CD14-positive monocyte (primary cell): Measurements from ENCODE around the gene C1QTNF8. TPM values are rescaled to one million over a fixed set of nuclear protein-coding genes. Genes with fewer than 3 reads are reported as not detected.

ENCODE experiments used
- DNase-seq, 3 donors: peaks; one replicate each; pipeline ENCODE4 v3.0.0-alpha.2; 2011 to 2022
- H2AFZ ChIP-seq: 2 replicates; pipeline ENCODE4 v1.6.0; 2012; ENCODE audit warnings: mild to moderate bottlenecking, low read depth, low read length, inconsistent platforms; ENCODE audit not compliant: insufficient read depth, poor library complexity, severe bottlenecking
- H3K27ac ChIP-seq, 2 donors: 1 replicate in 1 of 2; 2 replicates in 1 of 2; pipeline ENCODE4 v1.5.1; 2012 to 2013; ENCODE audit warnings: low read length in 2 of 2, control low read depth in 1 of 2, inconsistent platforms in 1 of 2, low read depth in 1 of 2, mild to moderate bottlenecking in 1 of 2
- H3K27me3 ChIP-seq, 2 donors: one replicate each; pipeline versions ENCODE4 v1.6.0 to v1.6.1; 2011 to 2013; ENCODE audit warnings: low read length in 2 of 2; ENCODE audit not compliant: control insufficient read depth in 2 of 2, insufficient read depth in 2 of 2
- H3K36me3 ChIP-seq, 2 donors: replicated peaks in 1 of 2; 1 replicate in 1 of 2; 2 replicates in 1 of 2; pipeline versions ENCODE4 v1.5.1 to v1.6.1; 2012 to 2013; ENCODE audit warnings: low read length in 2 of 2, control low read depth in 1 of 2, inconsistent platforms in 1 of 2, mild to moderate bottlenecking in 1 of 2; ENCODE audit not compliant: insufficient read depth in 2 of 2, control insufficient read depth in 1 of 2
- H3K4me1 ChIP-seq, 2 donors: 1 replicate in 1 of 2; 2 replicates in 1 of 2; pipeline versions ENCODE4 v1.5.1 to v1.6.1; 2012 to 2013; ENCODE audit warnings: low read length in 2 of 2, control low read depth in 1 of 2, inconsistent platforms in 1 of 2, mild to moderate bottlenecking in 1 of 2, moderate library complexity in 1 of 2; ENCODE audit not compliant: insufficient read depth in 2 of 2, control insufficient read depth in 1 of 2
- H3K4me2 ChIP-seq: replicated peaks from 2 replicates; pipeline ENCODE3; 2012; ENCODE audit warnings: low read length, moderate library complexity, mild to moderate bottlenecking; ENCODE audit not compliant: poor library complexity, severe bottlenecking; ENCODE audit errors: extremely low read depth
- H3K4me3 ChIP-seq, 3 experiments: fragments of 200-600 bp in 1 of 3; sonication (generic) in 1 of 3; replicated peaks in 1 of 3; 1 replicate in 2 of 3; 2 replicates in 1 of 3; pipeline ENCODE4 v1.5.1; 2011 to 2013; ENCODE audit warnings: low read length in 3 of 3, mild to moderate bottlenecking in 3 of 3, control low read depth in 2 of 3, low read depth in 2 of 3, inconsistent platforms in 1 of 3, moderate library complexity in 1 of 3
- H3K79me2 ChIP-seq: 2 replicates; pipeline ENCODE4 v1.6.0; 2012; ENCODE audit warnings: mild to moderate bottlenecking, control low read depth, inconsistent platforms, low read length, moderate library complexity; ENCODE audit not compliant: insufficient read depth
- H3K9ac ChIP-seq: 2 replicates; pipeline ENCODE4 v1.6.0; 2017; ENCODE audit warnings: low read length, mild to moderate bottlenecking; ENCODE audit not compliant: insufficient read depth, poor library complexity, severe bottlenecking
- H3K9me3 ChIP-seq, 2 donors: replicated peaks in 1 of 2; 1 replicate in 1 of 2; 2 replicates in 1 of 2; pipeline versions ENCODE4 v1.5.1 to v1.6.1; 2012 to 2013; ENCODE audit warnings: low read length in 2 of 2, control low read depth in 1 of 2; ENCODE audit not compliant: control insufficient read depth in 1 of 2, insufficient read depth in 1 of 2
- H4K20me1 ChIP-seq: 2 replicates; pipeline ENCODE4 v1.6.0; 2012; ENCODE audit warnings: mild to moderate bottlenecking, low read length, control low read depth, moderate library complexity; ENCODE audit not compliant: insufficient read depth
- H3K27ac Mint-ChIP-seq, 7 donors: one replicate each; pipeline ENCODE4 v1.8.0; 2020; ENCODE audit warnings: mild to moderate bottlenecking in 7 of 7, mixed read lengths in 7 of 7, moderate library complexity in 6 of 7, inconsistent platforms in 2 of 7
- H3K27me3 Mint-ChIP-seq, 3 donors: one replicate each; pipeline ENCODE4 v1.8.0; 2021 to 2022; ENCODE audit warnings: low read depth in 3 of 3, mild to moderate bottlenecking in 3 of 3, mixed read lengths in 3 of 3, moderate library complexity in 3 of 3, inconsistent platforms in 1 of 3
- H3K36me3 Mint-ChIP-seq, 2 donors: one replicate each; pipeline ENCODE4 v1.8.0; 2020; ENCODE audit warnings: mixed read lengths in 2 of 2, inconsistent platforms in 1 of 2, mild to moderate bottlenecking in 1 of 2
- H3K4me1 Mint-ChIP-seq: one replicate; pipeline ENCODE4 v1.8.0; 2020; ENCODE audit warnings: mild to moderate bottlenecking, mixed read lengths
- H3K4me3 Mint-ChIP-seq, 2 donors: one replicate each; pipeline ENCODE4 v1.8.0; 2020; ENCODE audit warnings: mild to moderate bottlenecking in 2 of 2, mixed read lengths in 2 of 2, moderate library complexity in 1 of 2
- H3K9me3 Mint-ChIP-seq, 7 donors: one replicate each; pipeline ENCODE4 v1.8.0; 2020 to 2022; ENCODE audit warnings: mixed read lengths in 7 of 7, mild to moderate bottlenecking in 6 of 7, moderate library complexity in 6 of 7, inconsistent platforms in 2 of 7
- WGBS: methylation state at CpG from one replicate; pipeline ENCODE4 v1.1.5; 2013; ENCODE audit warnings: missing lambda C conversion rate; ENCODE audit not compliant: insufficient coverage; 5-methylcytosine and 5-hydroxymethylcytosine counted together
- intact Hi-C, 2 donors: fragments of 100-400 bp; cut with micrococcal nuclease; formaldehyde crosslinking; loops; one replicate each; pipeline versions ENCODE4 v1.15.0 to v1.15.1; 2023
- polyA plus RNA-seq, 3 donors: library from polyadenylated mRNA; depleted of rRNA in 1 of 3; unstranded in 2 of 3; stranded (reverse) in 1 of 3; fragments of 300-500 nt in 2 of 3; fragments of >200 nt in 1 of 3; fragmentation: Illumina TruSeq in 2 of 3; gene quantifications; 1 replicate in 2 of 3; 2 replicates in 1 of 3; pipeline ENCODE4 v1.2.3, GENCODE V29; 2012 to 2021
- TF ChIP-seq, protein P1 (sequence below): fragments of 200-600 bp; IDR thresholded peaks from one replicate; pipeline ENCODE4 v1.8.0; 2022; ENCODE audit warnings: antibody characterized with exemption, mild to moderate bottlenecking

Gene C1QTNF8
- polyA plus RNA-seq, 3 donors, result not detected

DNA sequence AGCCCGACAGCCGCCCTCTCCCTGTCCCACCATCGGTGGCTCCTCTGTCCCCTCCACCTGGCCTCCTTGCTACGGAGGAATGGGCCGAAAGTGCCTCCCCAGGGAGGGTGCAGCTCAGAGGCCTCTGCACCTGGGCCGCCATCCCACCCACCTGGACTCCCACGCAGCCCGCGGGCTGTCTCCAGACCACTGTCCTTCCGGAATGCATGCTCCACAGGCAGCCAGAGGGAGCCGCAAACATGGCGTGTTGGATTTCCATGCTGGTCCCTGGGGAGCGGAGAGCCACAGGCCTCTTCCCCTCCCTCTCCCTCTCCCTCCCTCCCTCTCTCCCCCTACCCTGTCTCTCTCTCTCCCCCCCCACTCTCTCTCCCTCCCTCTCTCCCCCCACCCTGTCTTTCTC, 20.5 kb downstream of the C1QTNF8 start:
- Histone ChIP-seq H3K4me2 (no peak overlapping the region), H3K79me2 (no peaks in the 10 kb centered on the region), H3K4me1 (no peaks in the 10 kb centered on the region), H4K20me1 (no peaks in the 10 kb centered on the region), H3K9me3 (no peaks in the 10 kb centered on the region), H3K4me3 (no peak overlapping the region), H3K27me3 (peaks cover 0 to 25% of the 10 kb centered on the region in 2 donors), H2AFZ (no peak overlapping the region), H3K36me3 (no peaks in the 10 kb centered on the region), H3K27ac (no peak overlapping the region), H3K9ac (no peak overlapping the region)
- peaks cover 13 to 55% (median 20%) of the 10 kb centered on the region in 3 donors for H3K27me3 Mint-ChIP-seq
- peaks cover 0 to 3% (median 0%) of the 10 kb centered on the region in 7 donors for H3K9me3 Mint-ChIP-seq
- DNase-seq, result no peak
- H3K36me3 Mint-ChIP-seq, result no peaks in the 10 kb centered on the region
- H3K4me1 Mint-ChIP-seq, result no peaks in the 10 kb centered on the region
- intact Hi-C loops, result no loop called here
- 87% methylated on average over 13 of the region's 13 CpGs for WGBS
- TF ChIP-seq, protein P1, sequence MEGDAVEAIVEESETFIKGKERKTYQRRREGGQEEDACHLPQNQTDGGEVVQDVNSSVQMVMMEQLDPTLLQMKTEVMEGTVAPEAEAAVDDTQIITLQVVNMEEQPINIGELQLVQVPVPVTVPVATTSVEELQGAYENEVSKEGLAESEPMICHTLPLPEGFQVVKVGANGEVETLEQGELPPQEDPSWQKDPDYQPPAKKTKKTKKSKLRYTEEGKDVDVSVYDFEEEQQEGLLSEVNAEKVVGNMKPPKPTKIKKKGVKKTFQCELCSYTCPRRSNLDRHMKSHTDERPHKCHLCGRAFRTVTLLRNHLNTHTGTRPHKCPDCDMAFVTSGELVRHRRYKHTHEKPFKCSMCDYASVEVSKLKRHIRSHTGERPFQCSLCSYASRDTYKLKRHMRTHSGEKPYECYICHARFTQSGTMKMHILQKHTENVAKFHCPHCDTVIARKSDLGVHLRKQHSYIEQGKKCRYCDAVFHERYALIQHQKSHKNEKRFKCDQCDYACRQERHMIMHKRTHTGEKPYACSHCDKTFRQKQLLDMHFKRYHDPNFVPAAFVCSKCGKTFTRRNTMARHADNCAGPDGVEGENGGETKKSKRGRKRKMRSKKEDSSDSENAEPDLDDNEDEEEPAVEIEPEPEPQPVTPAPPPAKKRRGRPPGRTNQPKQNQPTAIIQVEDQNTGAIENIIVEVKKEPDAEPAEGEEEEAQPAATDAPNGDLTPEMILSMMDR, result no peak
- no peak overlapping the region for H3K27ac Mint-ChIP-seq
- H3K4me3 Mint-ChIP-seq, result no peak overlapping the region

DNA sequence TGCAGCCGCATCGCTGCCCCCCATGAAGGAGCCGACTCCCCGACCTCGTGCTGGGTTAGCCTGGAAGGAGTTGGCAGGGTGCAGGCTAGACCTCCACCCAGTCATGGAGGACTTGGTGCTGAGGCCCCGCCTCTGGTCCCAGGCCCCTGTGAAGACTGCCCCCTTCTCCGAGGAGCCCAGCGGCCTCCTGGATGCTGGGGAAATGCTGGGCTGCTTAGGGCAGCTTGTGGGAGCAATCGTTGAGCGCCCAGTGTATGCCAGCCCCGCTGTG, 21.7 kb downstream of the C1QTNF8 start:
- DNase-seq, result no peak
- Mint-ChIP-seq H3K9me3 (peaks cover 0 to 3% (median 0%) of the 10 kb centered on the region in 7 donors), H3K27me3 (peaks cover 15 to 64% (median 20%) of the 10 kb centered on the region in 3 donors), H3K4me1 (no peaks in the 10 kb centered on the region), H3K36me3 (no peaks in the 10 kb centered on the region), H3K4me3 (no peak overlapping the region), H3K27ac (no peak overlapping the region)
- Histone ChIP-seq H3K4me2 (no peak overlapping the region), H3K9ac (no peak overlapping the region), H3K4me3 (no peak overlapping the region), H3K9me3 (no peaks in the 10 kb centered on the region), H3K27ac (no peak overlapping the region), H3K27me3 (peaks cover 0 to 33% of the 10 kb centered on the region in 2 donors), H3K4me1 (no peaks in the 10 kb centered on the region), H4K20me1 (no peaks in the 10 kb centered on the region), H3K36me3 (no peaks in the 10 kb centered on the region), H3K79me2 (no peaks in the 10 kb centered on the region), H2AFZ (no peak overlapping the region)
- intact Hi-C loops, result no loop called here
- TF ChIP-seq, protein P1, result no peak
- 81% methylated on average over 11 of the region's 11 CpGs for WGBS
